ENCODE results near the gene AQP1. TPM values are rescaled to one million over a fixed set of nuclear protein-coding genes. Genes with fewer than 3 reads are reported as not detected.

The AQP1 gene
- total and polyA plus RNA-seq, 10 of the 15 experiments (the other 5 are each of a cell fraction or from before 2014, with no cell fraction given) = 0.03 to 0.64 TPM; not detected in 8

- Histone ChIP-seq H3K9me3 (replicated peaks; ENCODE audit: control insufficient read depth, insufficient read depth, low read length) (no peaks in the 10 kb centered on the region), H3K27me3 (replicated peaks in 1 of 2; ENCODE audit: control insufficient read depth in 2 of 2, insufficient read depth in 2 of 2, low read length in 1 of 2) (peaks cover 0 to 2% of the 10 kb centered on the region in 2 experiments; a peak in 3 of 4 replicates), H4K20me1 (ENCODE audit: control insufficient read depth, insufficient read depth) (no peaks in the 10 kb centered on the region), H3K9ac (ENCODE audit: control insufficient read depth, insufficient read depth, low read length) (no peak overlapping the region), H3K36me3 (ENCODE audit: control insufficient read depth in 2 of 2, insufficient read depth in 2 of 2, low read length in 1 of 2) (no peaks in the 10 kb centered on the region), H3K4me1 (ENCODE audit: control insufficient read depth, insufficient read depth, low read length) (no peaks in the 10 kb centered on the region), H3K4me3 (no peak overlapping the region), H3K27ac (ENCODE audit: control insufficient read depth, insufficient read depth) (no peak overlapping the region), H3K79me2 (ENCODE audit: control insufficient read depth, insufficient read depth, low read length) (no peaks in the 10 kb centered on the region), H2AFZ (ENCODE audit: control insufficient read depth, low read depth, low read length) (no peak overlapping the region), H3K4me2 (ENCODE audit: control insufficient read depth, insufficient read depth) (no peak overlapping the region)
- ChIA-PET SMC1A (ENCODE audit: uncharacterized antibody, unreplicated experiment) (no interaction called here), CTCF (interaction anchor here (0.7 kb wide), 1 partner anchor 132 kb away, joined by 3 read pairs; no protein-coding TSS in a partner anchor), RAD21 (ENCODE audit: unreplicated experiment) (no interaction called here), POLR2A (no interaction called here)
- ATAC-seq (no peak), FAIRE-seq (no peak), DNase-seq (ENCODE audit: low read depth, low spot score) (no peak)
- in situ Hi-C loops (cut with MboI) = no loop called here
- intact Hi-C loops (cut with micrococcal nuclease; ENCODE audit: unreplicated experiment) = no loop called here
- BruUV-seq (replicated peaks) = no TSS peak
- 35% methylated on average over 12 of the region's 12 CpGs for WGBS (ENCODE audit: insufficient coverage, insufficient replicate concordance, low lambda C conversion rate, missing lambda C conversion rate)
- TF ChIP-seq SMC3 (IDR thresholded peaks at IDR 0.05; ENCODE audit: borderline replicate concordance, low read length) = no peak
- no peak for TF ChIP-seq ZBTB40 (IDR thresholded peaks at IDR 0.05; ENCODE audit: borderline replicate concordance)
- TF ChIP-seq CTCF (IDR thresholded peaks at IDR 0.05 in 2 of 3, conservative IDR thresholded peaks at IDR 0.05 in 1 of 3; ENCODE audit: control insufficient read depth in 2 of 3, extremely low read depth in 1 of 3, insufficient read depth in 1 of 3, low read depth in 3 of 3, low read length in 3 of 3) = no peak
- TF ChIP-seq TAF1 (IDR thresholded peaks at IDR 0.05; ENCODE audit: borderline replicate concordance, low read depth, low read length) = no peak
- no peak for TF ChIP-seq RELB (IDR thresholded peaks at IDR 0.05; ENCODE audit: low read depth)
- no peak for TF ChIP-seq NBN (IDR thresholded peaks at IDR 0.05)
- TF ChIP-seq MYB (IDR thresholded peaks at IDR 0.05; ENCODE audit: borderline replicate concordance, low read depth, low read length) = no peak
- TF ChIP-seq ZBTB4 (CRISPR knock-in tag; IDR thresholded peaks at IDR 0.05) = no peak
- TF ChIP-seq RUNX3 (IDR thresholded peaks at IDR 0.05; ENCODE audit: low read length) = no peak
- no peak for TF ChIP-seq ZNF384 (IDR thresholded peaks at IDR 0.05; ENCODE audit: borderline replicate concordance, low read depth, low read length)
- TF ChIP-seq YY1 (IDR thresholded peaks at IDR 0.05; ENCODE audit: low read depth, low read length) = no peak
- no peak for TF ChIP-seq USF1 (IDR thresholded peaks at IDR 0.05; ENCODE audit: borderline replicate concordance, extremely low read length, insufficient read depth, low read depth, low read length)
These were observed 13.2 kb upstream of the AQP1 start for GRCh38 chr7:30898411-30898810.
